ENCODE results near the gene PLXNB3. TPM values are rescaled to one million over a fixed set of nuclear protein-coding genes. Genes with fewer than 3 reads are reported as not detected.

Gene PLXNB3
- total and polyA plus RNA-seq, 10 donors: 0.48 to 2.8 (median 1.5) TPM

DNA sequence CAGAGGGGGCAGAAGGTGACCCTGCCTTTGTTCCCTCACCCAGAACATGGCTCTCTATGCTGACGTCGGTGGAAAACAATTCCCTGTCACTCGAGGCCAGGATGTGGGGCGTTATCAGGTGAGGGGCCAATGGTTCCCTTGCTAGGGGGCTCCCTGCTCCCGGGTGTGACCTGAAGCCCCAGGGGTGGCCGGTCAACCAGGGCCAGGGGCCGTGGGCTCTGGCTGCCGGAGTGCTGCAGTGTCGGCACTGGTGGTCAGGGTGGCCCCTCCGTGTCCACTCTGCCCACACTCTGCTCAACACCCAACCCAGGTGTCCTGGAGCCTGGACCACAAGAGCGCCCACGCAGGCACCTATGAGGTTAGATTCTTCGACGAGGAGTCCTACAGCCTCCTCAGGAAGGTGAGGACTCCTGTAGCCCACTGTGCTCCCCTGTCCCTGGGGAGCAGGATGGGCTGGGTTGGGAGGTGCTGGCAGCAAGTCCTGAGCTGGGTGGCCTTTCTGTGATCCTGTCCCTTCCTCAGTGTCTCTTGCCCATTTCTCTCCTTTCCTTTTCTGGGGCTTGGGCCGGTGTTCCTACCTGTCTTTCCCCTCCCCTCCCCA lies 33.5 kb downstream of the PLXNB3 start:
- Histone ChIP-seq H3K9me3 (peaks cover 0 to 22% (median 0%) of the 10 kb centered on the region in 8 donors), H3K27ac (no peak overlapping the region), H3K4me3 (no peak overlapping the region), H3K4me1 (peaks cover 5 to 39% (median 26%) of the 10 kb centered on the region in 6 donors), H3K27me3 (replicated peaks in 1 of 7) (no peaks in the 10 kb centered on the region), H3K36me3 (peaks cover 0 to 35% (median 19%) of the 10 kb centered on the region in 6 donors)
- TF ChIP-seq, protein P1, sequence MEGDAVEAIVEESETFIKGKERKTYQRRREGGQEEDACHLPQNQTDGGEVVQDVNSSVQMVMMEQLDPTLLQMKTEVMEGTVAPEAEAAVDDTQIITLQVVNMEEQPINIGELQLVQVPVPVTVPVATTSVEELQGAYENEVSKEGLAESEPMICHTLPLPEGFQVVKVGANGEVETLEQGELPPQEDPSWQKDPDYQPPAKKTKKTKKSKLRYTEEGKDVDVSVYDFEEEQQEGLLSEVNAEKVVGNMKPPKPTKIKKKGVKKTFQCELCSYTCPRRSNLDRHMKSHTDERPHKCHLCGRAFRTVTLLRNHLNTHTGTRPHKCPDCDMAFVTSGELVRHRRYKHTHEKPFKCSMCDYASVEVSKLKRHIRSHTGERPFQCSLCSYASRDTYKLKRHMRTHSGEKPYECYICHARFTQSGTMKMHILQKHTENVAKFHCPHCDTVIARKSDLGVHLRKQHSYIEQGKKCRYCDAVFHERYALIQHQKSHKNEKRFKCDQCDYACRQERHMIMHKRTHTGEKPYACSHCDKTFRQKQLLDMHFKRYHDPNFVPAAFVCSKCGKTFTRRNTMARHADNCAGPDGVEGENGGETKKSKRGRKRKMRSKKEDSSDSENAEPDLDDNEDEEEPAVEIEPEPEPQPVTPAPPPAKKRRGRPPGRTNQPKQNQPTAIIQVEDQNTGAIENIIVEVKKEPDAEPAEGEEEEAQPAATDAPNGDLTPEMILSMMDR (IDR thresholded peaks at IDR 0.05 in 8 of 11, conservative IDR thresholded peaks at IDR 0.05 in 3 of 11): no peak
- TF ChIP-seq POLR2A (IDR thresholded peaks at IDR 0.05) (no peak), POLR2AphosphoS5 (IDR thresholded peaks at IDR 0.05) (no peak)
- WGBS, 5 donors: 92 to 94% (median 93%) methylated on average over 7 to 15 of the region's 15 CpGs; no CpG with 5 or more reads in 1 of the 5 donors
- DNase-seq: no peak
- intact Hi-C loops (cut with DNase I; ENCODE audit: low total_unique reads): no loop called here

- Histone ChIP-seq H3K36me3 (peaks cover 0 to 35% (median 19%) of the 10 kb centered on the region in 6 donors), H3K9me3 (peaks cover 0 to 15% (median 0%) of the 10 kb centered on the region in 8 donors), H3K4me3 (no peak overlapping the region), H3K27ac (no peak overlapping the region), H3K27me3 (replicated peaks in 1 of 7) (no peaks in the 10 kb centered on the region), H3K4me1 (peaks cover 5 to 28% (median 17%) of the 10 kb centered on the region in 6 donors)
- DNase-seq: no peak
- intact Hi-C loops (cut with DNase I; ENCODE audit: low total_unique reads): no loop called here
- WGBS, 5 donors: 89 to 92% (median 90%) methylated on average over 5 of the region's 5 CpGs; no CpG with 5 or more reads in 1 of the 5 donors
- TF ChIP-seq POLR2A (IDR thresholded peaks at IDR 0.05) (no peak), POLR2AphosphoS5 (IDR thresholded peaks at IDR 0.05) (peak in 1 of 3 donors; percentile 9)
- TF ChIP-seq, protein P1 (IDR thresholded peaks at IDR 0.05 in 8 of 11, conservative IDR thresholded peaks at IDR 0.05 in 3 of 11): no peak
Observed at GRCh38 chrX:153799326-153799725, 35.3 kb downstream of the PLXNB3 start.

GRCh38 chrX:153800177-153800722 lies 36.2 kb downstream of the PLXNB3 start:
- peaks cover 5 to 24% (median 14%) of the 10 kb centered on the region in 6 donors for H3K4me1 ChIP-seq
- peak in 2 of 3 donors; percentile 6 to 28 for TF ChIP-seq POLR2AphosphoS5 (IDR thresholded peaks at IDR 0.05)
- TF ChIP-seq, protein P1 (IDR thresholded peaks at IDR 0.05 in 8 of 11, conservative IDR thresholded peaks at IDR 0.05 in 3 of 11): no peak
- no peak overlapping the region for H3K4me3 ChIP-seq
- no peak overlapping the region for H3K27ac ChIP-seq
- intact Hi-C loops (cut with DNase I; ENCODE audit: low total_unique reads): no loop called here
- peaks cover 0 to 6% (median 0%) of the 10 kb centered on the region in 8 donors for H3K9me3 ChIP-seq
- H3K27me3 ChIP-seq (replicated peaks in 1 of 7): no peaks in the 10 kb centered on the region
- 53 to 91% (median 82%) methylated on average over 3 to 16 of the region's 16 CpGs for WGBS, 5 donors
- DNase-seq: no peak
- H3K36me3 ChIP-seq: peaks cover 0 to 35% (median 19%) of the 10 kb centered on the region in 6 donors

- Histone ChIP-seq H3K9me3 (peaks cover 0 to 4% (median 0%) of the 10 kb centered on the region in 8 donors), H3K27me3 (replicated peaks in 1 of 7) (no peaks in the 10 kb centered on the region), H3K4me3 (no peak overlapping the region), H3K36me3 (peaks cover 0 to 35% (median 19%) of the 10 kb centered on the region in 6 donors), H3K4me1 (peaks cover 4 to 19% (median 9%) of the 10 kb centered on the region in 6 donors), H3K27ac (no peak overlapping the region)
- 82 to 91% (median 89%) methylated on average over 6 to 7 of the region's 7 CpGs for WGBS, 5 donors
- intact Hi-C loops (cut with DNase I; ENCODE audit: low total_unique reads): no loop called here
- no peak for TF ChIP-seq POLR2A (IDR thresholded peaks at IDR 0.05)
- TF ChIP-seq, protein P1 (IDR thresholded peaks at IDR 0.05 in 8 of 11, conservative IDR thresholded peaks at IDR 0.05 in 3 of 11): no peak
- TF ChIP-seq POLR2AphosphoS5 (IDR thresholded peaks at IDR 0.05): no peak
- no peak for DNase-seq
Observed at GRCh38 chrX:153800746-153801145, 36.7 kb downstream of the PLXNB3 start.

Data from spleen (tissue), 11 donors.